GM10248 (cell line): Measurements from ENCODE around the gene OSBPL6.
"Not testable (repeated sequence)": the region's sequence is repeated elsewhere in the genome, so short reads cannot be mapped to it uniquely, and the experiment has no call there.

ENCODE experiments used
- CTCF ChIA-PET: fragments of 300-600 bp; sonication (Branson Sonifier 250); formaldehyde crosslinking; extraction: SDS; loops from one replicate; lab custom pipeline; 2021; ENCODE audit warnings: antibody characterized with exemption; lab: Yijun Ruan, JAX
- POLR2A ChIA-PET: fragments of 350-650 bp; sonication (Branson Sonifier 250); formaldehyde crosslinking; extraction: SDS; loops from one replicate; lab custom pipeline; 2020; ENCODE audit warnings: antibody characterized with exemption; lab: Yijun Ruan, JAX
- DNase-seq: peaks from one replicate; pipeline ENCODE4 v3.0.0; 2012; ENCODE audit errors: extremely low spot score
- CTCF ChIP-seq: IDR thresholded peaks from 2 replicates; pipeline ENCODE4 v1.5.1; 2012; ENCODE audit warnings: mild to moderate bottlenecking, low read depth; ENCODE audit errors: extremely low read depth, missing control alignments, control extremely low read depth

OSBPL6 gene

GRCh38 chr2:178315078-178315477 lies 120.8 kb downstream of the OSBPL6 start:
- POLR2A ChIA-PET, result no interaction called here
- CTCF ChIA-PET, result interaction anchor here (1.1 to 1.8 kb wide), 3 partner anchors 8 to 29 kb away, joined by 3 to 4 read pairs (median 3); no protein-coding TSS in a partner anchor
- no peak for DNase-seq
- no peak for TF ChIP-seq CTCF

- CTCF ChIA-PET, result interaction anchor here (1.1 to 1.8 kb wide), 4 partner anchors 9 to 29 kb away, joined by 3 to 4 read pairs (median 4); no protein-coding TSS in a partner anchor
- POLR2A ChIA-PET, result no interaction called here
- no peak for TF ChIP-seq CTCF
- no peak for DNase-seq
Measured at GRCh38 chr2:178315488-178315948, 121.2 kb downstream of the OSBPL6 start.

GRCh38 chr2:178317811-178318210 lies 123.5 kb downstream of the OSBPL6 start:
- no peak for DNase-seq
- CTCF ChIA-PET, result interaction anchor here (1.6 kb wide), 1 partner anchor 12 kb away, joined by 7 read pairs; no protein-coding TSS in a partner anchor
- no peak for TF ChIP-seq CTCF
- POLR2A ChIA-PET, result no interaction called here

- no peak for TF ChIP-seq CTCF
- no peak for DNase-seq
Measured at GRCh38 chr2:178320011-178320585, 125.8 kb downstream of the OSBPL6 start.

GRCh38 chr2:178322068-178322467 lies 127.8 kb downstream of the OSBPL6 start:
- ChIA-PET CTCF (interaction anchor here (1.0 to 1.5 kb wide), 2 partner anchors 28 to 83 kb away, joined by 3 read pairs; no protein-coding TSS in a partner anchor), POLR2A (no interaction called here)
- TF ChIP-seq CTCF, result no peak
- no peak for DNase-seq

More at GRCh38 chr2:178320011-178320585, 125.8 kb downstream of the OSBPL6 start:
- POLR2A ChIA-PET, result no interaction called here
- CTCF ChIA-PET, result interaction anchor here (1.0 to 1.7 kb wide), 6 partner anchors 11 to 77 kb away, joined by 3 to 4 read pairs (median 4); no protein-coding TSS in a partner anchor

- POLR2A ChIA-PET, DNase-seq, CTCF ChIA-PET: not testable (repeated sequence)
Measured at GRCh38 chr2:178323331-178323730, 129.0 kb downstream of the OSBPL6 start.

GRCh38 chr2:178324077-178324476 lies 129.8 kb downstream of the OSBPL6 start:
- no peak for TF ChIP-seq CTCF
- DNase-seq, result no peak
- ChIA-PET CTCF (interaction anchor here (1.1 kb wide), 2 partner anchors 11 to 19 kb away, joined by 3 read pairs; no protein-coding TSS in a partner anchor), POLR2A (no interaction called here)
